Progenitor cell of endocrine pancreas (in vitro differentiated cells): ENCODE measurements around the gene CLSTN2. TPM values are rescaled to one million over a fixed set of nuclear protein-coding genes. Genes with fewer than 3 reads are reported as not detected.

Experiments
- DNase-seq: peaks from one replicate; pipeline ENCODE4 v3.0.0; 2021; ENCODE audit warnings: low spot score; ENCODE audit not compliant: unreplicated experiment
- H3K27ac Mint-ChIP-seq: 2 replicates; pipeline ENCODE4 v1.8.0; 2021; ENCODE audit warnings: mild to moderate bottlenecking, moderate library complexity, mixed read lengths
- H3K27me3 Mint-ChIP-seq: 2 replicates; pipeline ENCODE4 v1.8.0; 2021; ENCODE audit warnings: mixed read lengths
- H3K36me3 Mint-ChIP-seq: 2 replicates; pipeline ENCODE4 v1.8.0; 2022; ENCODE audit warnings: mixed read lengths; ENCODE audit not compliant: insufficient read depth
- H3K4me1 Mint-ChIP-seq: 2 replicates; pipeline ENCODE4 v1.8.0; 2021; ENCODE audit warnings: low read depth, mixed read lengths
- H3K4me3 Mint-ChIP-seq: 2 replicates; pipeline ENCODE4 v1.8.0; 2021; ENCODE audit warnings: low read depth, mild to moderate bottlenecking, moderate library complexity, mixed read lengths
- H3K9me3 Mint-ChIP-seq: 2 replicates; pipeline ENCODE4 v1.8.0; 2021; ENCODE audit warnings: low read depth, mixed read lengths
- CTCF ChIP-seq: fragments of 200-600 bp; sonication (generic); IDR thresholded peaks from one replicate; pipeline ENCODE4 v1.5.0; 2021; ENCODE audit warnings: antibody characterized with exemption, mild to moderate bottlenecking; ENCODE audit not compliant: unreplicated experiment
- total RNA-seq: library from RNA; stranded (reverse); gene quantifications from 2 replicates; pipeline ENCODE4 v1.2.1, GENCODE V29; 2021

The CLSTN2 gene
- total RNA-seq, 1 donor from 2014 or later: 2.8 TPM

- Mint-ChIP-seq H3K4me1 (peaks cover 9% of the 10 kb centered on the region), H3K27ac (no peak overlapping the region), H3K36me3 (no peaks in the 10 kb centered on the region), H3K27me3 (peaks cover 48% of the 10 kb centered on the region), H3K4me3 (no peak overlapping the region), H3K9me3 (no peaks in the 10 kb centered on the region)
- no peak for DNase-seq
- TF ChIP-seq CTCF: no peak
Measured at GRCh38 chr3:139944256-139944910, 9.4 kb downstream of the CLSTN2 start.

GRCh38 chr3:139945386-139945785, 10.4 kb downstream of the CLSTN2 start:
- Mint-ChIP-seq H3K4me1 (peaks cover 9% of the 10 kb centered on the region), H3K27ac (no peak overlapping the region), H3K27me3 (peaks cover 41% of the 10 kb centered on the region), H3K4me3 (no peak overlapping the region), H3K36me3 (no peaks in the 10 kb centered on the region), H3K9me3 (no peaks in the 10 kb centered on the region)
- no peak for TF ChIP-seq CTCF
- no peak for DNase-seq

GRCh38 chr3:139945942-139946341, 11.0 kb downstream of the CLSTN2 start:
- TF ChIP-seq CTCF: no peak
- no peaks in the 10 kb centered on the region for H3K36me3 Mint-ChIP-seq
- H3K4me3 Mint-ChIP-seq: no peak overlapping the region
- DNase-seq: no peak
- peaks cover 41% of the 10 kb centered on the region for H3K27me3 Mint-ChIP-seq
- no peak overlapping the region for H3K27ac Mint-ChIP-seq
- no peaks in the 10 kb centered on the region for H3K9me3 Mint-ChIP-seq
- H3K4me1 Mint-ChIP-seq: peaks cover 4% of the 10 kb centered on the region

- no peak for TF ChIP-seq CTCF
- H3K27me3 Mint-ChIP-seq: peaks cover 26% of the 10 kb centered on the region
- no peak overlapping the region for H3K4me3 Mint-ChIP-seq
- H3K36me3 Mint-ChIP-seq: no peaks in the 10 kb centered on the region
- DNase-seq: no peak
- H3K27ac Mint-ChIP-seq: no peak overlapping the region
- no peaks in the 10 kb centered on the region for H3K4me1 Mint-ChIP-seq
- H3K9me3 Mint-ChIP-seq: no peaks in the 10 kb centered on the region
Measured at GRCh38 chr3:139948467-139948866, 13.5 kb downstream of the CLSTN2 start.

GRCh38 chr3:139948898-139949297, 13.9 kb downstream of the CLSTN2 start:
- H3K27ac Mint-ChIP-seq: no peak overlapping the region
- no peaks in the 10 kb centered on the region for H3K36me3 Mint-ChIP-seq
- no peak overlapping the region for H3K4me3 Mint-ChIP-seq
- H3K4me1 Mint-ChIP-seq: no peaks in the 10 kb centered on the region
- DNase-seq: no peak
- TF ChIP-seq CTCF: no peak
- peaks cover 22% of the 10 kb centered on the region for H3K27me3 Mint-ChIP-seq
- H3K9me3 Mint-ChIP-seq: no peaks in the 10 kb centered on the region
